HL-60/S4 (cell line): ENCODE data around the gene AUP1.

Source experiments
- in situ Hi-C: fragments of 300-500 bp; cut with MboI; formaldehyde crosslinking; loops from 2 replicates; pipeline ENCODE4 v1.14.3; 2022; ENCODE audit warnings: low sequenced_read_pairs

AUP1 gene

DNA sequence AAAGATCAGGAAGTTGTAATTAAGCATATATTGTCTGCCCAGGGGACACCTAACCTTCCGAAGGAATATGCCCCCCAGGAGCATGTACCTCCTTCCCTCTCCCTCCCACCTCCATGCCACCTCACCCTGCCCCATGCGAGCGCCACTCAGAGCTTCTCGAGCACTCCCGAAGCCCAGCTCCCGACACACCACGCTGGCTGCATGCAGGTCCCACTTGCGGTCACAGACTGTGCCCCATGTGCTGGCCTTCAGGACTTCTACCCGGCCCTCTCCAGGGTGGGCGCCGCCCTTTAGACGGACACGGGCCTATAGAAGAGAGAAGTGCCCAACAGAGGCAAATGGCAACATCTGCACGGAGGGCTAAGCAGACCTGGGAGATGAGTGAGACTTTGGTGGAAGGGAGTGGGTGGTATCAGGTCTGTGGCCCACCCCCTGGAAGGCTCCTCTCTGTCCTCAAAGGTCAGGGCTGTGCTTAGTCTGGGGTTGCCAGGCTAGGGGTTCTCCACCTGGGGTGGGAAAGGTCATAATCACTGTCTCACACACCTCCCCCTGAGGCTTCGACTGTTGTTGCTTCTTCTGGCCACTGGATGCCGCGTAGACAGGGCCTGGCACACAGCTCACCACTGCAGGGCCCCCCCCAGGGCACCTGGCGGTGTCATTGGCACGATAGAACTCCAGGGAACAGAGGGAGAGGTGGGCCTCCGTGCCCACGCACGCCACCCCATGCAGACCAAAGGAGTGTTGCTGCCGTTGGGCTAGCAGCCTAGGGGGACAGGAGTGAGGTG is 6.9 kb upstream of the AUP1 start:
- in situ Hi-C loops: no loop called here

DNA sequence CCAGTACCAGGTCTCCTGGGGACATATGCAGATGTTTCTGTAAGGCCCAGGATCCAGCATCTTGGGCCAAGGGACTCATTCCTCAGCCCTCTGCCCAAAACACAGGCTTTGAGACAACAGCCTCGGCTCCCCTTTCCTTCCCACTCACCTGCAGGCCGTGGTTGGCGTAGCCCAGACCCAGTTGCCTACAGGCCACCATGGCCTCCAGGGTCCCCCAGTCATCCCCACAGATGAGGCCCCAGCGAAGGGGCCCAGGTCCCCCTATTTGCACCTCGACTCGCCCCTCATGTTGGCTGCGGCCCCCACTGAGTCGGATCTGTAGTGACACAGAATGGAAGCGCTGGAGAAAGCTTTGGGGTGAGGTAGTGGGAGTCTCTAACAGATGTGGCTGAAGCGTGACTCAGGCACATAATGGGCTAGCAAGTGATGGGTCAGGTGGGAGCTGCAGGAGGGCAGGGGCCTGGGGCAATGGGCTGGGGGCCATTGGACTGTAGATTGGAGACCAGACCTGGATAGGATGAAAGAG is 6.0 kb upstream of the AUP1 start:
- in situ Hi-C loops: no loop called here

DNA sequence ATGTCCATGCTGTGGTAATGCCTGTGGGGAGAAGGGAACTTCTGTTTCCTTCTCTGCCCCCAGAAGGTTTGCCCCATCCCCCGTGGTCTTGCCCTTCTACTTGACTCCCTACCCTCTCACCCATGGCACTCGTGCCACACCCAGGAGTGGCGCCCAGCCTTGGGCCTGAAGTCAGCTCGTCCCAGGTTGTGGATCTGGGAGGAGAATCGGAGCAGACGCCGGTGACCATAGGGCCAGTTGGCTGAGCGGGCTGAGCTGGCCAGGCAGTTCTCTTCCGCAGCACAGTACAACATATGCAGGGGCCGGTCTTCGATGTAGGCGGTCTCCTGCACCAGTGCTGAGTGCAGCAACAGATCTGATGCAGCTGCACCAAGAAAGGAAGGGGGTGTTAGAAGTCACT is 4.9 kb upstream of the AUP1 start:
- in situ Hi-C loops: no loop called here

DNA sequence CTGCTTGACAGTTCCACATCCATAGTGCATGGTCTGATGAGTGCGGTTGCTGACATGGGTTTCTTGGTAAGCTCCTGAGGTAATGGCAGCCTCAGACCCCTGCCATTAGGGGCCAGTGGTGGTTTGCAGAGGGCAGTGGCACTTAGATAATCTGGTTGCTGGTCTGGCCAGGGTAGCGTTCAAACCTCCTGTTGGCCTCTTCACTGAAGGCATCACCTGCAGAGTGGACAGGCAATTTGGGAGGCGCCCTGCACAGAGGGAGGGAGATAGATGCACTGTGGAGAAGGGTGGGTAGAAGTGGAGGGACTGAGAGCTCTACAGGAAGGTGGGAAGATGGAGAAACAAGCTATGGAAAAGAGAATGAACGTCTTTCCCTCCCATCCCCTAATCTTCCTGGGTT is 4.0 kb upstream of the AUP1 start:
- in situ Hi-C loops: no loop called here

DNA sequence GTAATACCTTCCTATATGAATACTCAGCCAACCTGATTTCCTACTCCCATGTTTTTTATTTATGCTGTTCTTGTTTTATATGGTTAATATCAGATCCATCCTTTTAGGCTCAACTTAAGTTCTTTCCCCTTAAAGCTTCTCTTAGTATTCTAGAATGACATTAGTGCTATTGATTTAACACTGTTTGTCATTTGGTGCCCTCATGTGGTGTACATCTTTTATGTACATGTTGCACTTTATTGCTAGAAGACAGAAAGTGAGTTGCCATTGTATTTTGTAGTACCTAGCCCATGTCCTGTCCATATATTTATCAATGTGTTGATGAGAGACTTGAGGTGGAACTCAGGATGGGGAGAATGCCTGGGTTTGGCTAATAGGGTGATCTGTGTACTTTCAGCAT is 2.7 kb upstream of the AUP1 start:
- in situ Hi-C loops: no loop called here

DNA sequence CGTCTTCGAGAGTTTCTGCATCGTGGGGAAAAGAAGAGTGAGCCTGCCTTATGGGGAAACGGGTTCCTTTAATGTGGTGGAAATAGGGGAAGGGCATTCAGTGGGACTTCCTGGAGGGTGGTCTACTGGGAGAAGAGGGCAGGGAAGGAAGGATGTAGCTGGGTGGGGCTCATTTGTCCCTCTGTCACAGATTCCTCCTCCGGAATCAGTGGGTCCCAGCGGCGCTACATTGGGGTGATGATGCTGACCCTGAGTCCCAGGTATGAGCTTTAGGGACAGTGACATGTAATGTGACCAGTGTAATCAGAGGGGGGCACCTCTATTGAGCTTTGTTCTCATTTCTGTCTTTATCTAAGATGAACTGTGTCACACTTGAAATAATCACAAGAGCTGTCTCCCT is 2.2 kb upstream of the AUP1 start:
- in situ Hi-C loops: no loop called here

DNA sequence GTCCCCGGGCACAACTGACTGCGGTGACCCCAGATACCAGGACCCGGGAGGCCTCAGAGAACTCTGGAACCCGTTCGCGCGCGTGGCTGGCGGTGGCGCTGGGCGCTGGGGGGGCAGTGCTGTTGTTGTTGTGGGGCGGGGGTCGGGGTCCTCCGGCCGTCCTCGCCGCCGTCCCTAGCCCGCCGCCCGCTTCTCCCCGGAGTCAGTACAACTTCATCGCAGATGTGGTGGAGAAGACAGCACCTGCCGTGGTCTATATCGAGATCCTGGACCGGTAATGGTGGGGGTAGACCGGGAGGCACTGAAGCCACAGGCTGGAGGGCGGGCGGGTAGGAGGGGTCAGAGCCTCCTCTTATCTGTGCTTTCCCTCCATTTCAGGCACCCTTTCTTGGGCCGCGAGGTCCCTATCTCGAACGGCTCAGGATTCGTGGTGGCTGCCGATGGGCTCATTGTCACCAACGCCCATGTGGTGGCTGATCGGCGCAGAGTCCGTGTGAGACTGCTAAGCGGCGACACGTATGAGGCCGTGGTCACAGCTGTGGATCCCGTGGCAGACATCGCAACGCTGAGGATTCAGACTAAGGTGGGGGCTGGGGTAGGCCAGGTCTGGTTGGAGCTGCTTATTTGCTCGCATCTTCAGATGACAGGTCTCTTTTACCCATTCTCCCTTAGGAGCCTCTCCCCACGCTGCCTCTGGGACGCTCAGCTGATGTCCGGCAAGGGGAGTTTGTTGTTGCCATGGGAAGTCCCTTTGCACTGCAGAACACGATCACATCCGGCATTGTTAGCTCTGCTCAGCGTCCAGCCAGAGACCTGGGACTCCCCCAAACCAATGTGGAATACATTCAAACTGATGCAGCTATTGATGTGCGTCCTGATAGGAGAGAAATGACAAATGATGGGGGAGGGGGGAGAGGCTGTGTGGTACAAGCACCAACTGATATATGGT is 1.0 kb upstream of the AUP1 start:
- in situ Hi-C loops: no loop called here

DNA sequence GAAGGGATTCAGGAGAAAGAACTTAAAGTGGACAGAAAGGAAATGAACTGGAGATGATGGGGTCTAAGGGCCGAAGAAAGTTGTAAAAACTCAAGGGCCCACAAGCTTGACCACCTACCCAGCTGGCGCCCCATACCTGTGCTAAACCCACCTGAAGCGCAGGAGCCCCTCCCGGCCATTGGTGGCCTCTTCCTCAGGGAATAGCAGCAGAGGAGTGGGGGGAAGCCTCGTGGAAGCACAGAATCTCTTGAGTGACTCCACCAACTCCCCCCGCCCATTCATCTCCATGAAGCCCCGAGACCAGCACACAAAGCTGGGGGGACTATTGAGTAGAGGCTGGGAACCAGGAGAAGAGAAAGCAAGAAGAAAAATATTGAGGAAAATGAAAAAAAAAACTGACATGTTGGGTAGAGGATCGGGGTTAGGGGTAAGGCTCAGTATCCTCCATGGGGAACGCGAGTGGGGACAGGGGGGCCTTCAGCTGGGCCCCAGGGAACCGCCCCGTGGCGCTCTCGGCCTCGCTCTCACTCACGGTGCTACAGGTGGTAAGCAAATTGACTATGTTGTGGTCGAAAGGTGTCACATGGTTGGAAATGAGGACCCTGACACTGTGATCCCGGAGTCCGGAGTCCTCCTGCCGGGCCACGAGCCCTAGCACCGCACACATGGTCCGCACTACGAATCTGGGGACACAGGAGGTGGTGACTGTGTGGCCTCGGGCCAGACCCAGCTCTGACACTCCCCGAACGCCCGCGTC is 728 bp downstream of the AUP1 start:
- in situ Hi-C loops: no loop called here

DNA sequence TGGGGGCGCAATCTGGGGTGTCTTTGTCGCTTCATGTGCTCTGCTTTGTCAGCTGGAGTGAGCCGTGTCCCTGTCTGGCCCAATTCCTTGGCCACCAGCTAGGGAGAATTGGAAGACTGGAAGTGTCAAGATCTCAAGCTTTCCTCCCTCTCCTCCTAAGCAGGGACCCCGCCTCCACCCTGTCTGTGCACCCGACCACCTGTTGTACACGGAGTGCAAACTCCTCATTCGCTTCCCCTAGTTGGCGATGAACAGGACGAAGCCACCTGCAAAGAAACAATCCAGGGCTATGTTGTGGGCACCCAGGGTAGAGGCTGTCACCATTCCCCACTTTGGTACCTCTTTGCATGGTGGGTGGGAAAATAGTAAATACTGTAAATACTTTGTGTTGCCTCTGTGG is 1.8 kb downstream of the AUP1 start:
- in situ Hi-C loops: no loop called here

DNA sequence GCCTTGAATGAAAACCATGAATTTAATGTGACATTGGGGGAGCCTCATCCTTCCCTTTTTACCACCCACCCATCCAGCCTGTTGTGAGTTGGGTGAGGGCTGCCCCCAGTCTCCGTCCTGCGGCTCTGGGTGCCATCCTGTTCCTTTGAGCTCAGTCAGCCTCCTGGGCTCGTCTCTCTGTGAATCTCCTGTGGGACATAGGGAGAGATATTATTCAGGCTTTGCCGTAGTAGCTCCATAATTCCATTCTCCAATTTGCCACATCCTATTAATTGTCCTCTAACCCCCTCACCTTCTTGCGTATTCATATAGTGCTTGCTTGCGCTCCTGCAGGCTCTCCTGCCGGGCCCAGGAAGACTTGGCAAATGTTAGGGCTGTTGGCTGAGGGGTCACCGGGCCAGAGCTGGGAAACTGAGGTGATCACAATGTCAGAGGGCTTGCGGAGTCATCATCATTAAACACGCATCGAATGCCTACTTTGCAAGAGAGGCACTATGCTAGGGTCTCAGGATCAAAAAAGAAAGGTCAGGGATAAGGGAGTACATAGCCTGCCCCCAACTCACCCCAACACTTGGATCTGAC is 2.8 kb downstream of the AUP1 start:
- in situ Hi-C loops: no loop called here

DNA sequence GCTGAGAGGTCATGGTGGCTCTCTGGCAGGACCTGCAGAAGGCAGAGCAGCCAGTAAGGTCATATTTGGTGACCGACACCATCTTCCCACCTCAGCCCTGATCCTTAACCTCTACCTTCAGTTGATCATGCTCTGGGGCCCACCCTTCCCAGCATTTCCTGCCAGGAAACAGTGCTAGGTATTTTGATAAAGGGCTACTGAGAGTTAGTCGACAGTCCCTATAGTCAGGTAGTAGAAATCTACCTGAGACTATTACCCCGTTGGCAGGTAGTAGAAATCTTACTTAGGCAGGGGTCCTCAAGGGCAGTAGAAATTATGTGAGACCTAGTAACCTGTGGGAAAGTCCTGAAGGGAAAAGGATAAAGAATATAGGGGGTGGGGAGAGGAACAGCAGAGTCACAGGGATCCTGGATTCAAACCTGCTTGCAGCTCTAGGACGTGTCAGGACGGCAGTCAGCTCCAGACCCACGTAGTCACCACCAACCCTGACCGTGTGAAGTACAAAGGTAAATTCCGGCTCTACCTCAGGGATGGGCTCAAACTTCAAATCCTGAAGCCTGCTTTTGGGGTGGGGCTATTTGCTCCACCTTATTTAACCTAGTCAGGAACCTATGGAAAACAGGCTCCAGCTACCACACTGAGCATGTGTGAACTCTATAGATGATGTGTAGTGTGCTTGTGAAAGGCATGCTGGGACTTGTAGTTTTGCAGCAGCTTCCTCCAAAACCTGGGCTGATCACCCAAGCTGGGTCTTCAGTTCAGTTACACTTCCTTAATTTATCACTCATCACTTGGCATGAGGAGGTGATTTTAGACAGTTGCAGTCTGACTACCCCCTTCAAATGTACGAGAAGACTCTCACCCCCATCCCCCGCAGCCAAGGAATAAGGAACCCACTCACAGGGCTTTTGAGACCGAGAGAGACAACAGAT is 3.5 kb downstream of the AUP1 start, which contains the start of gene DQX1:
Gene DQX1 (minus strand): TSS at position 515 of the 932 bp plus-strand sequence. CDS start 502 bp downstream, at position 13.
- in situ Hi-C loops: no loop called here

DNA sequence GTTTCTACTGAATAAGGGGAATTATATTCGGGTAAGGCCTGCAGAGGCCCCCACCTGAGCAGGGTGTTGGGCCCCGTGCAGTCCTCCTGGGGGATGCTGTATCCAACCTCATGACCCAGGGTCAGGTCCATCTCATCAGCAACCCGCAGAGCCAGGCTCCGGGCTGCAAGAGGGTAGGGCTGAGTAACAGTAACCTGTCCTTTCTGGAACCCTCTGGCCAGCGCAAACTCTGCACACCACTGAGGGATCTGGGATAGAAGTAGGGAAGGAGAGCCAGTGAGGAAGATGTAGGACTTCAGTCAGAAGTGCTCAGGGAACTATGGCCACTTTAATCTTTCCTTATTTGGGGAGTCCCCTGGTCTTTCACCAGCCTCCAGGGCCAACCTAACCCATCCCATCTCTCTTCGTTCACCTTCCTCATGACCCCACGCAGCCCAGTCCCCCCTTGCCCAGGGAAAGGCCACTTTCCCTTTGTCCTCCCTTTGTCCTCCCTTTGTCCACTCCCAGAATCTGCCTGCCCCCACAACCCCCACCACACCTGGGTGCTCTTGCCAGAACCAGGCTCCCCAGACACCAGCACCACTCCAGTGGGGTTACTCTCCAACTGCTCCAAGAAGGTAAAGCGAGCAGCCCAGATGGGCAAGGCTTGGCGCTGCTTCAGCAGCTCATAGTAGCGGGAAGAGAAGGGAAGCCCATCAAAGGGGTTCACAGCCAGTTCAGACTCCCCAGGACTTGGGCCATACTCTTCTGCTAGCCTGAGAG is 4.4 kb downstream of the AUP1 start:
- in situ Hi-C loops: no loop called here

DNA sequence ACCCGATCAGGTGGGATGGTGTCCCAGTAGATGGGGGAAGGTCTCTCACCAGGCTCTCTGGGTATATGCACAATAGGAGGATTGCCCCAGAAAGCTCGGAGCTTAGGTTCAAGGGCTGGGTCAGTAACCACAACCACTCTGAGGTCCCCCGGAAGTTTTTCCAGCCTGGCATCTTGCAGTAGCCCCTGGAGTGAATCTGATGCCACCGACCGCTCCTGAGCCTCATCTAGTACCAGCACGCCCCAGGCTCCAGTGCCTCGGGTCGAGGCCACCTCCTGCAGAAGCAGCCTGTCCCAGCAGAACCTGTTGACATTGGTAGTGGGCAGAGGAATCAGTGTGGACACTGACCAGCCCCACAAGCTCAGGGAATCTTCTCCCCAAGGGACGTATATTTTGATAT is 5.5 kb downstream of the AUP1 start:
- in situ Hi-C loops: no loop called here

DNA sequence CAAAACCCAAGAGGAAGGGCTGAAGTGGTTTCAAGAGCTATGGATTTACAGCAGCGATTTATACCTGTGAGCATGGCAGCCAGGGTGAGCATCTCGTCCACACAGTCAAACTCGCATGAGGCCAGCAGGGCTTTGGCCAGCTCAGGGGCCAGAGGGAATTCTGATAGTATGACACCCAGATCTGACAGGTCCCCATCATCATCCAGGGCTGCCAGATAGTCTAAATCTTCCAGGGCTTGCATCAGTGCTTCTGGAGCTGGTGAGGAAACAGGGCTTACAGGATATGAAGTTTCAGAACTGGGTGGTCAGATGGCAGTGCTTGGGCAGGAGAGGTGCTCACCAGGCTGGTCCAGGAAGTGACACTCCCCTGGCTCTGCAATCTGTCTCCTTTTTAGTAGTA is 7.0 kb downstream of the AUP1 start:
- in situ Hi-C loops: no loop called here

DNA sequence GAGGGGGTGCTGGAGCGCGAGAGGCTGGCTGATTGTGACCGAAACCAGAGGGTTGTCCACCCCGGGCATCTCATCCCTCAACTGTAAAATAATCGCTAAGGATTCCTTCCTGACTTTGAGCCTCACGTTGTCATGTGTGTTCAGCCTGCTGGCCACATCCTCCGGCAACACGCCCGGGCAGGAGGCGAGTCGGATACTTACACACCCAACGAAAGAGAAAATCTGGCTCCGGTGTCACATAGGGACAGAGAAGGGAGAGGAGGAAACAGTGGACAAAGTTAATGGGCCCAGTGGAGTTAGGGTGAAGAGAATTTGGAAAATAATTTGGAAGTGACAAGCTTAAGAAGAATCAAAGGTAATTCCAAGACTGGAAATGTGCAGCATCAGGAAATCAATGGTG is 12.9 kb downstream of the AUP1 start:
- in situ Hi-C loops: no loop called here

DNA sequence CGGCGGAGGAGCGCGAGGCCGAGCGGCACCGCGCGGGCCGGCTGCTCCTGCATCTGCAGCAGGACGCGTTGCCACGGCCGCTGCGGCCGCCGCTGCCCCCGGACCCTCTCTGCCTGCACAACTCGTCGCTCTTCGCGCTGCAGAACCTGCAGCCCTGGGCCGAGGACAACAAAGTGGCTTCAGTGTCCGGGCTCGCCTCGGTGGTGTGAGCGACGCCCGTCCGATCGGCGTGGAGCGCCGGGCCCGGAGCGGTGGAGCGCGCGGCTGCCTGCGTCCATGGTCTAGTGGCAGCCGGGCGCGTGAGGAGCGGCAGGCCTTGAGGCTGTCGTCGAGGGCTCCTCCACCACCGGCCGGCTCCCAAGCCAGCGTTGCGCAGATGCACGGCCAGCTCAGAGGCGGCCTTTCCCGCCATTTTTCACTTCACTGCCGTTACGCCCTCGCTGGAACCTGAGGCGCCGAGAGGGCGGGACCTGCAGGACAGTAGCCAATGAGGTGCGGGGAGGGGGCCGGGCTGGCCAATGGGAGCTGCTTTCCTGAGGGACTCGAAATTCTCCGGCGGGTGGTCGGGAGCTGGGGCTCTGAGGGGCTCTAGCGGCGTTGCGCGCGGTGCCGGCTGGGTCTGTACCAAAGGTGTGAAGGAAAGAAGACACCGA is 13.4 kb downstream of the AUP1 start:
- in situ Hi-C loops: no loop called here

DNA sequence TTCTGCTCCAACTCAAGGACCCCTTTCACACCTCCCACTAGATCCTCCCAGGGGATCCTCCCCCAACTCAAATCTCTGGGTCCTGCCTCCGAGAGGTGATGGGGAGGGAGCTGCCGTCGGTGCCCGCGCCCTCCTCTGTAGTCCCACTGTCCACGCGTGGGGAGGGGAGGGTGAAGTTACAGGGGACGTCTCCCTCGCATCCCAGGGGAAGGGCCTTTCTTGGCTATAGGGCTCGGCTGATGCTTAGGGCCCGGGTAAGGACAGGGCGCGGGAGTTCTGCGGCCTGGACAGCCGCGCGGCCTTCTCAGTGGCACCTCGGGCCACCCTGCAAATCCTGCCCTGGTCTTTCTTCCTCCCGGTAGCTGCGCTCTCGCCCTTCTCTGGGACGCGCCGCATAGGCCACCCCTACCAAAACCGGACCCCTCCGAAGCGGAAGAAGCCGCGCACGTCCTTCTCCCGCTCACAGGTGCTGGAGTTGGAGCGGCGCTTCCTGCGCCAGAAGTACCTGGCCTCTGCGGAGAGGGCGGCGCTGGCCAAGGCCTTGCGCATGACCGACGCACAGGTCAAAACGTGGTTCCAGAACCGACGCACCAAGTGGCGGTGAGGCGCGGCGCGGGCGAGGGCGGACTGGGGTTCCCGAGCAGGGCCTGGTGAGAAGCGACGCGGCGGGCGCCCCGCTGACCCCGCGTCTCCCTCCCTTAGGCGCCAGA is 14.1 kb downstream of the AUP1 start:
- in situ Hi-C loops: no loop called here
